ENCODE results near the gene PRKCA.

PRKCA gene

GRCh38 chr17:66625311-66625767 is 322.9 kb downstream of the PRKCA start:
- peak; percentile 27 for DNase-seq (ENCODE audit: low spot score)

- DNase-seq (ENCODE audit: low spot score), result no peak
Measured at GRCh38 chr17:66627985-66628384, 325.6 kb downstream of the PRKCA start.

- no peak for DNase-seq (ENCODE audit: low spot score)
Measured at GRCh38 chr17:66629762-66630161, 327.3 kb downstream of the PRKCA start.

- DNase-seq (ENCODE audit: low spot score), result no peak
Measured at GRCh38 chr17:66630379-66630778, 328.0 kb downstream of the PRKCA start.

GRCh38 chr17:66630828-66631472 is 328.5 kb downstream of the PRKCA start:
- no peak for DNase-seq (ENCODE audit: low spot score)

GRCh38 chr17:66632731-66633130 is 330.3 kb downstream of the PRKCA start:
- DNase-seq (ENCODE audit: low spot score), result no peak

- DNase-seq (ENCODE audit: low spot score), result no peak
Measured at GRCh38 chr17:66633317-66633965, 331.0 kb downstream of the PRKCA start.

- no peak for DNase-seq (ENCODE audit: low spot score)
Measured at GRCh38 chr17:66634193-66634592, 331.8 kb downstream of the PRKCA start.

GRCh38 chr17:66635386-66636045 is 333.1 kb downstream of the PRKCA start:
- no peak for DNase-seq (ENCODE audit: low spot score)

GRCh38 chr17:66636111-66636510 is 333.7 kb downstream of the PRKCA start:
- DNase-seq (ENCODE audit: low spot score), result no peak

- no peak for DNase-seq (ENCODE audit: low spot score)
Measured at GRCh38 chr17:66637491-66637890, 335.1 kb downstream of the PRKCA start.

- no peak for DNase-seq (ENCODE audit: low spot score)
Measured at GRCh38 chr17:66638707-66639479, 336.5 kb downstream of the PRKCA start.

GRCh38 chr17:66643815-66644710 is 341.6 kb downstream of the PRKCA start:
- no peak for DNase-seq (ENCODE audit: low spot score)

- no peak for DNase-seq (ENCODE audit: low spot score)
Measured at GRCh38 chr17:66645259-66645658, 342.8 kb downstream of the PRKCA start.

- DNase-seq (ENCODE audit: low spot score), result no peak
Measured at GRCh38 chr17:66647391-66647983, 345.1 kb downstream of the PRKCA start.

- DNase-seq (ENCODE audit: low spot score), result no peak
Measured at GRCh38 chr17:66649818-66650543, 347.6 kb downstream of the PRKCA start.

- no peak for DNase-seq (ENCODE audit: low spot score)
Measured at GRCh38 chr17:66650544-66650877, 348.1 kb downstream of the PRKCA start.

- no peak for DNase-seq (ENCODE audit: low spot score)
Measured at GRCh38 chr17:66652840-66653507, 350.6 kb downstream of the PRKCA start.

GRCh38 chr17:66654106-66654740 is 351.8 kb downstream of the PRKCA start:
- no peak for DNase-seq (ENCODE audit: low spot score)

Measured in HuH-7.5 (cell line).